Activated CD8-positive, alpha-beta memory T cell treated with anti-CD3 and anti-CD28 coated beads for 4 hours (primary cell): ENCODE results near the gene PRKCE.

Experiments
- DNase-seq, 2 donors: peaks; one replicate each; pipeline ENCODE4 v3.0.0-alpha.2; 2020; ENCODE audit warnings: low read depth in 2 of 2

Gene PRKCE

DNA sequence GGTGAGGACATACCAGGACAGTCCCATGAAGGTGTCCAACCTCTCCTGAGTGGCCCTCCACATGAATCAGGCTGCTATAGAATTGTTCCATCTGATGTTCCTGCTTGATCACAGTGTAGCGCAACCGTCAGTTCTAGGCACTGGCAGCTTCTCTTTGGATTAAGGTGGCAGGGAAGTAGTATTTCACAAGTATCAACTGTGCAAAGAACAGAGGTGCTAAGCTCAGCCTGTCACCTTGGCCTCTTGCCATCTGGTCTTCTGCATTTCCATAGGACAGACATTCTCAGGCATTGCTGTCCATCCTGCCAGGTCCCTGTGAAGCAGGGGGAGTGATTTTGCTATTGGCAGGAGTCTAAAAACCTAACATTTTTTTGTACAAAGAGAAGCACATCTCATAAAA, 463.5 kb downstream of the PRKCE start:
- no peak for DNase-seq

DNA sequence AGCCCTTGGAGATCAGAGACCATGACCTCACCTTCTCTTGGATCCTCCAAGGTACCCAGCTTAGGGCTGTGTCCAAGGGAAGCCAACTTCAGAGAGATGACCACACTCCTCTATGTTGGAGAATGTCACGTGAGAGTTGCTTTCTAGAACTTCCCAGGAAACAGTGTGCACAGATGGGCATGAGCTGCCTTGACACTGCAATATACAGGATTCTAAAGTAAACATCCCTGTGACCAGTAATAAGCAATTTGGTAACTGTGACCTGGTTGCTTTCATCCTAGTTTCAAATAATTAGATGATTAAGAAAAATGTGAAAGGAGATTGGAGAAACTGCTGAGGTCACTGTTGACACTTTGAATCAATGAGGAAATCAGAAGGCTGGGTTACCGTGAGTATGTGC, 464.7 kb downstream of the PRKCE start:
- no peak for DNase-seq

DNA sequence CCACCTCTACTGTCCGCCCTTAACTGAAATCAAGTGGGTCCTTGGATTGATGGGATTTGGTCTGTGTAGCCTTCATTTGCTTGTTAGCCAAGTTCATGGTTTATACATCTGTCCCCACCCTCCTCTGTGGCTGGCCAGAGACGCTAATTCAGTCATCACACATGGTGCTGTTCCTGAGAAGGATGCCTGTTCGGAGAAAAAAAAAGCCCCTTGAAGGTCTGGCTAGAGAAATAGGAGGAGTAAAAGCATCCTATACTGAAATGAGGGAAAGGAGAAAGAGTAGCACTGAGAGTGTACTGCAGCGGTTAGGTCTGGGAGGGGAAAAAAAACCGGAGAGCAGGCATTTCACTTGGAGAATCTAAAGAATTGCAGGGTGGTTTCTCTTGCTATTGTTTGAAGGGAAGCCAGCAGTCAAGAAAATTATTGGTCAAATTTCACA, 465.1 kb downstream of the PRKCE start:
- no peak for DNase-seq

DNA sequence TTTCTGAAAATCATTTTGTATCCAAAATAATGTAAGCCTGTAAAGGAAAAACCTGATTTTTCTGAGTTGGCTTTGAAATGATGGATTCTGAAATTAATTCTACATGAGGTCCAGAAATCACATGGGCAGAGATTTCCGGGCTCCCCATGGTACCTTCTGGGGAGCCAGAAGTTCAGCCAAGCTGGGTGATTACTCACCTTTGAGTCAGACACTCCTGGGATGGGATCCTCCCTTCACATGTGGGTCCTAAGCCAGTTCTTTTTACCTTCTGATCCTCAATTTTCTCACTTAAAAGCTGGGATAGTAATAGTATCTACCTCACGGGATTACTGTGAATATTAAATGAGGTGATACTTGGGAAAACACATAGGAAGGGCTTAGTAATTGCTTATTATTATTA, 465.9 kb downstream of the PRKCE start:
- DNase-seq = no peak

DNA sequence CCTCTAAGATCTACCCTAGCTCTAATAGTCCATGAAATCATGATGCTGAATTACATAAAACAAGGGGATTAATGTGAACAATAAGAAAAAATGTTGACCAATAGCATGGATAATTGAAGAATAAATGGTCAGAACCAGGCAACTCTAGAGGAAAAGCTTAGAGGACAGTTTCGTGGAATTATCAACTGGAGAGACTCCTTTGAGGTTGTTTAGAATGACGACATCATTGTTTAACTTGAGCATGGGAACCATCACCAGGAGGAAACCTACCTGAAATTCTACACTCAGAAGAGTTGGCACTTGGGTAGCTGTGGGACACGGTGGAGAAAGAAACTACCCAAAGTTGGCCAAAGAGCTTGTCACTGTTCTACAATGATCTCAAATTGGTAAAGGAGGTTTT, 466.5 kb downstream of the PRKCE start:
- no peak for DNase-seq

DNA sequence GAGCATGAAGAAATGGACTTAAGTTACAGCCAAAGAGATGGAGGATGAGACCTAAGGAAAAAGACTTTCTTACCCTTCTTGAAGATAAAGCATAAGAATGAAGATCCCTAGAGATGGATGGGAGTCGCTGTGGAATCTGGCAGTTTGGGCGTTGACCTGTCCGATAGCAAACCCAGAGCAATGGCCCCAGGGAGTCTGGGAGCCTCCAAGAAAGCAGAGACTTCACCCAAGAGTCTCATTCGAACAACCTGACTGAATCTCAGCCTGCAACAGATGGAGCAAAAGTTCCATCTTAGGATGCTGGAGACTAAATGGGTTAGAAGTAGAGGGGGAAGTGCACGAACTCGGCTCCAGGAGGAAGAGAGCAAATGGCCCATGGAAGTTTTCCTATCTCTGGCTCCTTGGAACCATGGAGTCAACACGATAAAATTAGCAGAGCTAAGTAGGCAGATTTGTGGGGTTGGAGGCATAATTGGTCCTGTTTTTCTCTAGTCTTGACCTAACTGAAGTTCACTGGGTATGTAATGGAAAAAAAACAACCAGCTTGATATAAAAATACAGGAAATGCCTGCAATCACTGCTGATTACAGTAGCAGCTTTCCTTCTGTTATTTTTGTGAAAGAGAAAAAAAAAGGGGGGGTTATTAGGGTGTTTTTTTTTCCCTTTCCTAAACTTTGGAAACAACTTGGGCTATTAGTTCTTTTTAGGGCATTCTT, 467.3 kb downstream of the PRKCE start:
- no peak for DNase-seq

GRCh38 chr2:46119453-46119852, 468.0 kb downstream of the PRKCE start:
- no peak for DNase-seq

- no peak for DNase-seq
These were observed 469.5 kb downstream of the PRKCE start for GRCh38 chr2:46120792-46121555.

DNA sequence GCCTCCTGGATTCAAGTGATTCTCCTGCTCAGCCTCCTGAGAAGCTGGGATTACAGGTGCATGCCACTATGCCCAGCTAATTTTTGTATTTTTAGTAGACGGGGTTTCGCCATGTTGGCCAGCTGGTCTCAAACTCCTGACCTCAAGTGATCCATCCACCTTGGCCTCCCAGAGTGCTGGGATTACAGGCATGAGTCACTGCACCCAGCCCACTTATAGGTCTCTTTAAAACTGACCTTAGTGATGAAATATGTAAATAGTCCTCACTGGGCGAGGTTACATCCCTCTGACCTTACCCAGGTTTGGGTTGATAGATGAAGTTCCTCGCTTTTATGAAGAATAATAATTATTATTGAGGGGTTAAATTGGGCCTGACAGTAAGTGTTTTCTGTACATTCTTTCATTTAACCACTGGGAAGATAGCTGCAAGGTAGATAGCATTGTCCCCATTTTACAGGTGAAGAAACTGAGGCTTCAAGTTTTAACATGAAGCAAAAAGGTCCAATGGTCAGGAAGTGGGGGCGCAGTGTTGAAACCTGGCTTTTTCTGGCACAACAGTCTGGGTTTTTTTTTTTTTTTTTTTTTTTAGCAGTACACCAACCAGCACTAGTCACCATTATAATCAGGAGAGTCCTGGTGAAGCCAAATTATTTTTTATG, 471.0 kb downstream of the PRKCE start:
- DNase-seq = no peak

DNA sequence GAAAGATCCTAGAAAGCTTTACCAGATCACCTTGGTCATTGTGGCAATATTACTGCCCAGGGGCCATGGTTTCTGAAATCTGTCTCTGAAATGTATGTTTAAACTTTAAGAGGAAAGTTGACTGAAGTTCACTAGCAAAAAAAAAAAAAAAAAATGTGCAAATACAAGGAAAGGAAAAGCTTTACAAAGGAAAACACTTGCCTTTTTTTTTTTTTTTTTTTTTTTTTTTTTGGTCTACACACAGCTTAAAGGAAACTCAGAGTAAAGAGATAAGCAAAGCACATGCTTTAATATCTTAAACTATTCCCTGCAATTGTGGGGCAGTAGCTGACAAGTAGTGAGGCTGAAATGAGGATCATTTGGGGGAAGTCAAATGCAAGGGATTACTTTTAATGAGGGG, 471.5 kb downstream of the PRKCE start:
- no peak for DNase-seq

DNA sequence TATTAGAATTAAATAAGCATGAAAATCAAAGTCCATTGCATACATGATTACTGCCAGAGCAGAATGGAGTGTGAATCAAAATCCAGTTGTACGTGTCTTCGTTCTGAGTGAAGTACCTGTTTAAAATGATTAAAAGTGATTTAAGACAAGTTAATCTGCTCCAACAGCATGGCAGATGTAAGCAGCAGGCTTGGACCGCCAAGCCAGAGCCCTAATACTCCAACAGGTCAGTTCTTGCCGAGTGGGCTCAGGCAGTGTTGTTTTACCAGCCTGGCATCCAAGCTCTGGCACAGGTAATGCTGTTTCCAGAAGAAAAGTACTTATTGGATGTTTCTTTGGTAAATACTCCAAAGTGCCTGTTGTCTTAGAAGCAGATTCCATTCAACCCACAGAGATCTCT, 474.3 kb downstream of the PRKCE start:
- DNase-seq = no peak

- DNase-seq = no peak
These were observed 475.1 kb downstream of the PRKCE start for GRCh38 chr2:46126571-46126970.

DNA sequence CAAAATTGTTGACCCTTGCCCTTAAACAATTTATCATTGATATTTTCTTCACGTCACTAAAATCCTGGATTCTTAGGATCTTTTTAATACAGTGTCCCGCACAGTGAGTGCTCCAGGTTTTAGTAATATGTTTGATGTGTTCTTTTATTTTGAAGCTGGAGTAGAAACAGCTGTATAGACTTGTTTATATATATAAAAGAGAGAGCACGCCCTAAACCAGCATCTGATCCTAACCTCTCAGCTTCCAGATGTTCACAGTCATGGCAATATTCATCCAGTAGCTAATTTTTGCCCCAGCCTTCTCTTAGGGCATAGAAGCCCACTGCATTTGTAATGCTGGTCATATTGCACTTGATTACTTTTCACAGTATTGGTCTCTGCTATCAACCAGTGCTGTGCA, 475.7 kb downstream of the PRKCE start:
- no peak for DNase-seq

DNA sequence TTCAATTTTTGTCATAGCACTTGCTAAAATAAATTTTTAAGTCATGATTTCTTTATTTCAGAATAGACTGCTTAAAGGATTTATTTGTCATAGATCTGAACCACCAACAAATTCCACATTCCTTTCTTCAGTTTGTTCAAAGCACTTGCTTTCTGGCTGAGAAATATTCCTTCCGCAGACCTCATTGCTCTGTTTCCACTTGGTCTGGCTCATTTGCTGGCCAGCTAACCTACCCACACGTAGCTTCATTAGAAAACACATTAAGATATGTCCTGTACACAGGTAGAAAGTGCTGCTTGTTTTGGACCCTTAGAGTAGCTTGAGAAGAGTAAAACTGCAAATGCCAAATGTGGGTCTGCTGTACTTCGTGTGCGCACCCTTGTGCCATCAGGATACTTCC, 479.0 kb downstream of the PRKCE start:
- no peak for DNase-seq

DNA sequence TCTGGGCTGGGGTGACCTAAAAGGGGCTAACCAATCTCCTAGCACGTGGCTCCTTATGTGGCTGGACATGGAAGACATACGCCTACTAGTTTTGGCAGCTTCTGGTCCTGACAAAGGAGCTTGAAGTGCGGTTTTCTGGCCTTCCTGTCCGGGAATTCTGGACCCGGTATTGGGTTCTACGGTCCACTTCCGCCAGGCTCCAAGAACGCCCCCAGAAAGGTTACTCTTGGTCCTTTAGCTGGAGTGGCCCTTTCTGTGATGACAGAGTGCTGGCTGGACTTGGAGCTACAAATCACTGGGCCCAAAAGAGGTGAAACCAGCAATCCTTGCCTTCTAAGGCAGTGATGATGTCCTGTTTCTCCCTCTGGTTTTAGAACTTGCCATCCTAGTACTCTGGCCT, 481.5 kb downstream of the PRKCE start:
- no peak for DNase-seq

DNA sequence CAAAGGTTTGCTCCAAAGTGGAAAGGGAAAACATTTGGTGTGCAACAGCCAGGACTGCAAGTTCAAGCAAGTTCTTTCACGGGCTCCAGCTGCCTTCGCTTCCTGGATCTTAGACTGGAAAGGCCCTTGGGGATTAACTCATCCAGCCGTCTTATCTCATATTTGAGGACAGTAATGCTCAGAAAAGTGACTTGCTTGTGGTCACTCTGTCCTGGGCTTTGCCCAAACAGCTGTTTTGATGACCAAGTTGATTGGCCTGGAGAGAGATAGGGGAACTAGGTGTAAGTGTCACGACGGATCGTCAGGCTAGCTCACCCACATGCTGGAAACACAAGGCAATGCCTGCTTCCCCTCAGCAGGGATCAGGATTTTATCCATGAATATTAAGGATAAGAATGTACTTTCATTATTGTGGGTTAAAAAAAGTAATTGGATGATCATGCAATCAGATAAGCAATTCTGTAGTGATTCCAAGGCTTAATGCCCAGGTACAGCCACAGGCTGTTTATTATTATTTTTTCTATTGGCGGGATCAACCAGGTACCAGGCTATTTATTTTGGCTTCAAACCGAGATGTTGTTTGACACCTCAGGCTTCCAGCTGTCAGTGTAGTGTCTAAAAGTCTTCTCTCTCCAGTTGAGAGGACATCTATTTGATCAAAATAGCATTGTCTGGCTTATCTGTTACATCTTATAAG, 483.2 kb downstream of the PRKCE start:
- no peak for DNase-seq

GRCh38 chr2:46135228-46135855, 483.9 kb downstream of the PRKCE start:
- DNase-seq = no peak

GRCh38 chr2:46135958-46136357, 484.5 kb downstream of the PRKCE start:
- DNase-seq = no peak

GRCh38 chr2:46136481-46136880, 485.0 kb downstream of the PRKCE start:
- DNase-seq = no peak

DNA sequence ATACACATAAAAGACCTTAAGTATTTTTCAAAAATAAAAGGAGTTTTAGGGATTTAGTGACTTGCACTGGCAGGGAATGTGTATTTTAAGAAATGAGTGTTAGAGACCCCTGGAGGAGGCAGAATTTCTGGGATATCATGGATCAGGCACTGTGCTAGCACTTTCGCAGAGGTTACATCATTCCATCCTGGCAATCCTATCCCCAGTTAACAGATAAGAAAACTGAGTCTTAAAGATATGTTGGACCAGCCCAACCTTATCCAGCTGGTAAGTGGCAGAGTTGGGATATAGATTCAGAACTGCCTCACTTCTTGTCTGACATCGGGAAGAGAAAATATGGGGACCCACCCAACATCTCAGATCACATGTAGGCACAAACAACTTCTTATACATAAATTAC, 485.5 kb downstream of the PRKCE start:
- no peak for DNase-seq

DNA sequence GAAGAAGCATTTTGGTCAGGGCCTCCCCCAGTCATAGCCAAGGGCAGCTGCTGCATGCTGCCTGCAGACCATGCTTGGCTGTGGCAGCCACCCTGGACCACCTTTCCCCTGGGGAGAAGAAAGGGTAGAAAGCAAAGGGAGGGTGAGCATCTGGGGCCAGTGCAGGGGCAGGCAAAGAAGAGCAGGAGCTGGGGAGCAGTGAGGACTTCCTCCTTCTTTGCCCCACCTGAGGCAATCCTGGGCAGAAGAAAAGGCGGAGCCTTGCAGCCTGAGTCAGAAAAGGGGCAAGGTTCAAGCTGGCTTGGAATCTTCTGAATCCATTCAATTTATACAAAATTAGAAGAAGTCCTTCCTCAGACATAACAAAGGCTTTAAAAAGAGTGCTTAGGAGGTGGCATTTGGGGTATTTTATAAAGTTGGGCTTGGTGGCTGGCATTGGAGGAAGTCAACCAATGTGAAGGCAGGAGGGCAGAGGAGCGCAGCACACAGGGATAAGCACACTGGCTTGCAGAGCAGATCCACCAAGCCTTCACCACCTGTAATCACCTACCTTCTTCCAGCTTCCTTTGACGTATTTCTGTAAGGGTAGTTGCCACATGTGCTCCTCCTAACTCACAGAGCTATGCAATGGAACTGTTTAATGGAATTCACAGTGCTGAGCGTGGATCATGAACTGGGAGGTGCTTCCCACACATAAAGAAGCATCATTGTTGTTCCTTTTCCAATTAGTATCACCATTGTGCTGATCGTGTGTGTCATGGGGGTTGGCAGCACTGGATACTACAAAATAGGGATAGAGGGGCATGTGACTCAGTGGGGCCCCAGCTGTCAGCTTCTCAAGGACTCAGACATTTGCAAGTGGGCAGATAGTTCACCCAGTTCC, 491.3 kb downstream of the PRKCE start:
- DNase-seq = no peak
